ENCODE measurements around the gene DBR1.
"Not testable (repeated sequence)": the region's sequence is repeated elsewhere in the genome, so short reads cannot be mapped to it uniquely, and the experiment has no call there.

Gene DBR1

GRCh38 chr3:138186803-138187295, 12.1 kb upstream of the DBR1 start:
- peak; percentile 73 to 81 for DNase-seq (ENCODE audit: low read depth in 1 of 2, low spot score in 1 of 2)

- DNase-seq (ENCODE audit: low read depth in 1 of 2, low spot score in 1 of 2) = no peak
Observed at GRCh38 chr3:138186221-138186620, 11.5 kb upstream of the DBR1 start.

- no peak for DNase-seq (ENCODE audit: low read depth in 1 of 2, low spot score in 1 of 2)
Observed at GRCh38 chr3:138184994-138185393, 10.3 kb upstream of the DBR1 start.

GRCh38 chr3:138180375-138181029, 5.8 kb upstream of the DBR1 start:
- DNase-seq (ENCODE audit: low read depth in 1 of 2, low spot score in 1 of 2) = peak in 1 of 2 donors; percentile 3

DNA sequence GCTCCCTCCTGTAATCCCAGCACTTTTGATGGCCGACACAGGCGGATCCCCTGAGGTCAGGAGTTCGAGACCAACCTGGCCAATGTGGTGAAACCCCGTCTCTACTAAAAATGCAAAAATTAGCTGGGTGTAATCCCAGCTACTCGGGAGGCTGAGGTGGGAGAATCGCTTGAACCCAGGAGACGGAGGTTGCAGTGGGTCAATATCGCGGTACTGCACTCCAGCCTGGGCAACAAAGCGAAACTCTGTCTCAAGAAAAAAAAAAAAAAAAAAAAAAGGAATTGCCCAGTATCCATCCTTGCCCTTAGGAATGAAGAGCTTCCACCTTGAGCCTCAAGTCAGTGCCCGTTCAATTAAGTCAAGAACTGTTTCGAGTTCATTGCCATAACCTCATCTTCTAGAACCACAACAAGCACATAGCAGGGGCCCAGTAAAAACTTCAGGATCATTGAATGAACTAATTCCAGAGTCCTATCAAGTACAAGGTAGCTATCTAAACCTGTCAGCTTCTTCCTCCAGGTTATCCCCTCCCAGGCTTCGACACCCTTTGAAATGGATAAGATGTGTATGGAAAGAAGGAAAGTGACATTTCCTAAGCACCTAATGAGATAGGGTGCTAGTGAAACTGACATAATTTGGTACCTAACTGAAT, 826 bp downstream of the DBR1 start:
- DNase-seq (ENCODE audit: low read depth in 1 of 2, low spot score in 1 of 2) = no peak

DNA sequence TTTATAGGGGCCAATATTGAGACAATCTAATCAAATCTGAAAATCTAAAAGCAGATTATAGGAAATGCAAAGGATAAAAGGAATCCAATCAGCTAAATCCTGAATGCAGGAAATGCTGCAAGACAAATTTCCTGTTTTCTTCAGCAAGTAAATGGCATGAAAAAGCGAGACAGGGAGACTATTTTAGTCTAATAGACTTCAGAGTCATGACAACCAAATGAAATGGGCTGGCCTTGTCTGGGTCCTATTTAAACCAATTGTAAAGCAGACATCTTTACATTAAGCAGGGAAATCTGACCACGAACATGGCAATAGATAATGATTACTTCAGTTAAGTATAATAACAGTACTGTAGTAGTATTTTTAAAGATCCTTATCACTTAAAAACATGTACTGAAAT, 2.1 kb downstream of the DBR1 start:
- DNase-seq (ENCODE audit: low read depth in 1 of 2, low spot score in 1 of 2) = no peak

DNA sequence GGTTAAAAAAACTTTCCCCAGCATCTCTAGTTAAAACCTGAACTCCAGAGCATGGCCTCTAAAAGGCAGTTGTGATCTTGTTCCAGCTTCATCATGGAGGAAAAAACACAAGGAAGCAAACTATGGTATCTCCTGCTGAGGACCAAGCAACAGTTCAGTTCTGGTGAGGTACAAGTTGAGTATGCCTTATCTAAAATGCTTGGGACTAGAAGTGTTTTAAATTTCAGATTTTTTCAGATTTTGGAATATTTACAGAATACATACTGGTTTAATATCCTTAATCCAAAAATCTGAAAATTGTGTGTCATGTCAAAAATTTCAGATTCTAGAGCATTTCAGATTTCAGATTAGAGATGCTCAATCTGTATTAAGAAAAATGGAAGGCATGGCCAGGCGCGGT, 9.7 kb downstream of the DBR1 start:
- no peak for DNase-seq (ENCODE audit: low read depth in 1 of 2, low spot score in 1 of 2)

DNA sequence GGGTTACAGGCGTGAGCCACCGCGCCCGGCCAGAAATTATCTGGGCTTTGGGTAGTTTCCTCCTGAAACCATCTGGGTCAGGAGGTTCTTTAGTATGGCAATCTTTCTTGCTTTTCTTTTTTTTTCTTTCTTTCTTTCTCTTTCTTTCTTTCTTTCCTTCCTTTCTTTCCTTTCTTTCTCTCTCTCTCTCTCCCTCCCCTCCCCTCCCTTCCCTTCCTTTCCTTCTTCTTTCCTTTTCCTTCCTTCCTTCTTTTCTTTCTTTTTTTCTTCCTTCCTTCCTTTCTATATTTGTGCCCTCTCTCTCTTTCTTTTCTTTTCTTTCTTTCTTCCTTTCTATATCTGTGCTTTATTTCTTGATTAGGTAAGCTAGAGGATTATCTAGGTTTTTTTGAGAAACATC, 17.0 kb downstream of the DBR1 start:
- no peak for DNase-seq (ENCODE audit: low read depth in 1 of 2, low spot score in 1 of 2)

- no peak for DNase-seq (ENCODE audit: low read depth in 1 of 2, low spot score in 1 of 2)
Observed at GRCh38 chr3:138154534-138154933, 20.2 kb downstream of the DBR1 start.

DNA sequence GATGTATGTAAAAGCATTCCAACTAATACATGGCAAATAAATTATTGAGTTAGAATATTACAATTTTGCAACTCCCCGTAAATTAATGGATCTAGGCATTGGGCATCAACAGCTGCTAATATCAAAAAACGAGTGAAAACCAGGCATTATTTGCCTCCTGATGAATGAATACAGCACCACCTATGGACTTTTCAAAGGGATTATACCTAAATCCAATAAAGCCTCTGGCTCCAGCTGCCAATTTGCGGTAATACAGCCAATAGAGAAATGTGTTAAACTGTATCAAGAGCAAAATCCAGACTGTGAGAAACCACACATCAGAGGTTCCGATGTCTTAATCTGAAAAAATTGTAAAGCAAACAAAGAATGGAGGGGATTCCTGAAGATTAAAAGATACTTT, 26.2 kb downstream of the DBR1 start:
- DNase-seq (ENCODE audit: low read depth in 1 of 2, low spot score in 1 of 2) = no peak

- not testable (repeated sequence) for DNase-seq (ENCODE audit: low read depth in 1 of 2, low spot score in 1 of 2)
Observed at GRCh38 chr3:138142181-138142580, 32.5 kb downstream of the DBR1 start.

DNA sequence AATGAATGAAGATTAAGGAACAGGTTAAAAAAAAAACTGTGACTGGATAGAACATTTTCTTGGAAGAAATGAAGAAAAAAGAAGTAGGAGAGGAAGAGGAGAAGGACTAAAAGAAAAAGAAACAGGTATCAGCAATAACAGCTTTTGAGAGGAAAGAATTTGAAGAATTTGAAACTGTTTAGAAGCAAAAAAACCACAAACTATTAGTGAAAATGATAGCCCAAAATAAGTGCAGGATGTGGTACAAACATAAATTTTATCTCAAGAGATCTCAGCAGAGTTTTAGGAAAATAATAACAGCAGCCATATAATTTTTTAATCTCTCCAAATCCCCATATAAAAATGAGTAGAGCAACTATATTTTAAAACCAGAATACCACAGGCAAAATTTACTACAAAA, 33.8 kb downstream of the DBR1 start:
- DNase-seq (ENCODE audit: low read depth in 1 of 2, low spot score in 1 of 2) = no peak

- DNase-seq (ENCODE audit: low read depth in 1 of 2, low spot score in 1 of 2) = no peak
Observed at GRCh38 chr3:138139691-138140090, 35.0 kb downstream of the DBR1 start.

DNA sequence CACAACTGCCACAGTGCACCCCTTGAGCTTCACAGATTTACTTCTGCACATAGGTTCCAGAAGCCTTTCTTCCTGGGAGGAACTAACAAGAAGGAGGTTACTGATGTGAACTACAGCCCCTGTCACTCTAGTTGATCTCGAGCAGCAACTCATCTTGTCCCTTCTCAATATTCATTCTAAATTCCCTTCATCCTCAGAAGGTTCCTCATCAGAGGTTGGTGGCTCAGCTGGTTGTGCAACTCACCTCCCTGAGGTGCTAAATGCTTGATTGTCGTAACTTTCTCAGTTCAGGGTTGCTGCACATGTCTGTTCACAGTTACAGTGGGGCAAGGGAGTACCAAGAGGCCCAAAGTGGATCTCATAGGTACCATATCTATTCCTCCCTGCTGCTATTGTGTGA, 36.9 kb downstream of the DBR1 start:
- no peak for DNase-seq (ENCODE audit: low read depth in 1 of 2, low spot score in 1 of 2)

DNA sequence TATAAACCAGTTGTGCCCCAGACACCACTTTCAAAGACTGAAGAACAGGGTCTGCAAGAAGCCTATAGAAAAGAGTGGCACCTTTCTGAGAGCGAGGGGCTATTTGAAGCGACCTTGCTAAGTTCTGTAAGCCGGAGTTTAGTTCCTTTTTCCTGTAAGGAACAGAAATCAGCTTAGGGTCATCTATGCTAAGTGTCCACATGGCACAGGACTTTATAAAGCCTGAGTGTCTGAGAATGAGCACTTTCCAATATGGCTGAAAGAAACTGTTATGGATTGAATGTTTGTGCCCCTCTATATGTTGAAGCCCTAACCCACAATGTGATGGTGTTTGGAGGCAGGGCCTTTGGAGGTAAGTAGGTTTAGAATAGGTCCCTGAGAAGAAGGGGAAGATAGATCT, 38.5 kb downstream of the DBR1 start:
- DNase-seq (ENCODE audit: low read depth in 1 of 2, low spot score in 1 of 2) = no peak

GRCh38 chr3:138135833-138136194, 38.9 kb downstream of the DBR1 start:
- DNase-seq (ENCODE audit: low read depth in 1 of 2, low spot score in 1 of 2) = no peak

DNA sequence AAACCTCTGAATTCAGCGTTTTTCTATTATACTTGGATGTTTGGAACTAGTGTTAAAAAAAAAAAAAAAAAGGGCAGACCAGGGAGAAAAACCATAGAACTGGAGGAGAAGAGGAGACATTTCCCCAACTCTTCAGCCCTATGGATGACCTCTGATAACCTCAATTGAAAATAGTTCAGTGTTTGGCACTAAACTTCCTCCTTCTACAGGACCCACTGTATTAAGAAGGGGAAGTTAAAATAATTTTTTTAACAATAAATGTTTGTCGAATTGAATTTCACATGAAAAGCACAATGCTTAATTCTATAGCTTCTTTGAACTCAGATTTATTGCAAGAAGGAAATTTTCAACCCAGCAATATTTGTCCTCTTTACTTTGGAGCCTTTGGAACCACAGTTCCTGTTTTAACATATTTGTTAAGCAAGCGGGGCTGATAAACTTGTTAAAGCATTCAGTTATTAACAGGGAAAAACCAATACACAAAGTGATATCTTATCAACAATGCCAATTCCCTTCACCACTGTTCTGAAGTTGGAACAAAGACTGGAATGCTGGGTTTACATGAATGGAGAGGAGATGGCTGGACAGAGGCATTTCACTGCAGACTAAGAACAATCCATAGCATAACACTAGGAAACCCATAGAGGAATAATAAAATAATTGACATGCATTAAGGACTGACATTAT, 39.4 kb downstream of the DBR1 start:
- DNase-seq (ENCODE audit: low read depth in 1 of 2, low spot score in 1 of 2) = no peak

DNA sequence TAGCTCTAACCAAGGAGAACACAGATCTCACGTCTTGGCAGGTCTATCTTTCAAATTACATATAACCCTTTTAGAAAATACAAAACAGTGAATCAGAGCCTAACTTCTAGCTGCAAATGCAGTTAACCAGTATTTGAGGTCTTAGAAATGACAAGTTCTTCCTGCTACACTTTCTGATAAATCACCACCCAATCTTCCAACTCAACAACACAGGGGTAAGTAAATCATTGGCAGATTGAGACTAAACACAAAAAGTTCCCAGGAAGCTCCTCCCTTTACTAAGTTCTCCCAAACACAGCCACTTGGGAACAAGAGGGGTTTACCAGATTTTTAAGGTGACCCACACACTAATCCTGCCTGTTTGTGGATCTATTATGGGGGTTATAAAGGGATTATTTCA, 42.5 kb downstream of the DBR1 start, which contains the start of gene A4GNT:
TSS of gene A4GNT (minus strand) at position 152 of the 400 bp plus-strand sequence. CDS start 1,134 bp downstream, outside the sequence.
- no peak for DNase-seq (ENCODE audit: low read depth in 1 of 2, low spot score in 1 of 2)

- DNase-seq (ENCODE audit: low read depth in 1 of 2, low spot score in 1 of 2) = no peak
Observed at GRCh38 chr3:138127636-138128365, 46.9 kb downstream of the DBR1 start.

GRCh38 chr3:138125548-138126221, 49.0 kb downstream of the DBR1 start:
- DNase-seq (ENCODE audit: low read depth in 1 of 2, low spot score in 1 of 2) = no peak

Data from activated CD4-positive, alpha-beta T cell treated with anti-CD3 and anti-CD28 coated beads, Interleukin-2, amount 50 U/mL, for 24 hours (primary cell).